GM19438 (cell line): ENCODE results near the gene ZGLP1.

Experiments used
- ATAC-seq: cut with Tn5 transposase; IDR thresholded peaks from one replicate; pipeline ENCODE4 v1.9.1; 2021; ENCODE audit warnings: low read depth; ENCODE audit not compliant: unreplicated experiment

ZGLP1 gene

GRCh38 chr19:10255358-10255757, 54.3 kb downstream of the ZGLP1 start:
- ATAC-seq = no peak
